GM19324 (cell line): Measurements from ENCODE around the gene TMEM50B.
"Not testable (repeated sequence)": the region's sequence is repeated elsewhere in the genome, so short reads cannot be mapped to it uniquely, and the experiment has no call there.

Experiments used
- ATAC-seq: cut with Tn5 transposase; IDR thresholded peaks from one replicate; pipeline ENCODE4 v1.9.1; 2021; ENCODE audit warnings: mild to moderate bottlenecking, moderate library complexity; ENCODE audit not compliant: unreplicated experiment, low FRiP score

TMEM50B gene

GRCh38 chr21:33433001-33433400 is 46.8 kb downstream of the TMEM50B start:
- ATAC-seq: no peak

GRCh38 chr21:33432496-33432895 is 47.3 kb downstream of the TMEM50B start:
- no peak for ATAC-seq

GRCh38 chr21:33430858-33431257 is 48.9 kb downstream of the TMEM50B start:
- no peak for ATAC-seq

GRCh38 chr21:33428669-33429068 is 51.1 kb downstream of the TMEM50B start:
- ATAC-seq: no peak

- no peak for ATAC-seq
Measured at GRCh38 chr21:33427051-33427450, 52.7 kb downstream of the TMEM50B start.

GRCh38 chr21:33425825-33426224 is 53.9 kb downstream of the TMEM50B start:
- ATAC-seq: no peak

GRCh38 chr21:33424214-33424613 is 55.6 kb downstream of the TMEM50B start:
- no peak for ATAC-seq

- no peak for ATAC-seq
Measured at GRCh38 chr21:33421713-33422393, 57.9 kb downstream of the TMEM50B start.

- ATAC-seq: no peak
Measured at GRCh38 chr21:33419538-33420123, 60.1 kb downstream of the TMEM50B start.

- no peak for ATAC-seq
Measured at GRCh38 chr21:33418691-33419090, 61.1 kb downstream of the TMEM50B start.

GRCh38 chr21:33414926-33415325 is 64.8 kb downstream of the TMEM50B start:
- no peak for ATAC-seq

GRCh38 chr21:33414068-33414467 is 65.7 kb downstream of the TMEM50B start:
- ATAC-seq: no peak

- no peak for ATAC-seq
Measured at GRCh38 chr21:33412832-33413519, 66.8 kb downstream of the TMEM50B start.

- ATAC-seq: not testable (repeated sequence)
Measured at GRCh38 chr21:33412439-33412831, 67.3 kb downstream of the TMEM50B start.

GRCh38 chr21:33411949-33412430 is 67.8 kb downstream of the TMEM50B start:
- ATAC-seq: no peak

GRCh38 chr21:33406493-33406892 is 73.3 kb downstream of the TMEM50B start:
- ATAC-seq: no peak

- ATAC-seq: peak; percentile 35
Measured at GRCh38 chr21:33403786-33404585, 75.8 kb downstream of the TMEM50B start.

- ATAC-seq: peak; percentile 38
Measured at GRCh38 chr21:33403128-33403785, 76.5 kb downstream of the TMEM50B start, which contains the start of gene IFNGR2. Gene IFNGR2 (plus strand): TSS chr21:33403413. CDS start chr21:33403544, 131 bp downstream.

- no peak for ATAC-seq
Measured at GRCh38 chr21:33402001-33402979, 77.5 kb downstream of the TMEM50B start.
